OCI-LY1 (cell line): Measurements from ENCODE around the gene PIK3R1.

Source experiments
- H2AFZ ChIP-seq: fragments of 200-600 bp; sonication (generic), shearing (Covaris generic); 2 replicates; pipeline ENCODE4 v1.6.0; 2014; ENCODE audit warnings: antibody characterized with exemption, mild to moderate bottlenecking, low read length
- H3F3A ChIP-seq: fragments of 200-600 bp; sonication (generic), shearing (Covaris generic); 2 replicates; pipeline ENCODE4 v1.6.0; 2014; ENCODE audit warnings: mild to moderate bottlenecking, antibody characterized with exemption, low read length, moderate library complexity; ENCODE audit not compliant: insufficient read depth
- H3K27ac ChIP-seq: fragments of 200-600 bp; sonication (generic); 2 replicates; pipeline ENCODE4 v1.5.1; 2014; ENCODE audit warnings: low read length, mixed run types, mild to moderate bottlenecking, low read depth; ENCODE audit not compliant: poor library complexity, severe bottlenecking
- H3K27me3 ChIP-seq: fragments of 200-600 bp; sonication (generic); 2 replicates; pipeline ENCODE4 v1.6.0; 2014; ENCODE audit warnings: antibody characterized with exemption, mild to moderate bottlenecking, low read length, moderate library complexity; ENCODE audit not compliant: insufficient read depth
- H3K36me3 ChIP-seq: fragments of 200-600 bp; sonication (generic); 2 replicates; pipeline ENCODE4 v1.6.1; 2014; ENCODE audit warnings: mild to moderate bottlenecking, antibody characterized with exemption, low read length, moderate library complexity, mixed read lengths; ENCODE audit not compliant: insufficient read depth
- H3K4me1 ChIP-seq: fragments of 200-600 bp; sonication (generic); 2 replicates; pipeline ENCODE4 v1.5.1; 2014; ENCODE audit warnings: mild to moderate bottlenecking, low read length, moderate library complexity; ENCODE audit not compliant: insufficient read depth, severe bottlenecking
- H3K4me2 ChIP-seq: fragments of 200-600 bp; sonication (generic), shearing (Covaris generic); 2 replicates; pipeline ENCODE4 v1.6.1; 2014; ENCODE audit warnings: low read length
- H3K4me3 ChIP-seq: fragments of 200-600 bp; sonication (generic); 2 replicates; pipeline ENCODE4 v1.5.1; 2014; ENCODE audit warnings: low read length, low read depth, mild to moderate bottlenecking, mixed read lengths; ENCODE audit not compliant: poor library complexity, severe bottlenecking
- H3K79me2 ChIP-seq: fragments of 200-600 bp; shearing (Covaris generic); 2 replicates; pipeline ENCODE4 v1.6.1; 2016; ENCODE audit warnings: mixed run types, low read length, mixed read lengths; ENCODE audit not compliant: insufficient read depth
- H3K9ac ChIP-seq: fragments of 200-600 bp; sonication (generic), shearing (Covaris generic); 2 replicates; pipeline ENCODE4 v1.6.1; 2014; ENCODE audit warnings: mild to moderate bottlenecking, low read length, mixed read lengths
- H3K9me2 ChIP-seq: fragments of 200-600 bp; sonication (generic), shearing (Covaris generic); 2 replicates; pipeline ENCODE4 v1.6.1; 2014; ENCODE audit warnings: low read depth, mild to moderate bottlenecking, low read length, mixed read lengths
- H3K9me3 ChIP-seq: fragments of 200-600 bp; shearing (Covaris generic); 2 replicates; pipeline ENCODE4 v1.6.1; 2014; ENCODE audit warnings: low read length, mixed read lengths
- H4K20me1 ChIP-seq: fragments of 200-600 bp; sonication (generic), shearing (Covaris generic); 2 replicates; pipeline ENCODE4 v1.6.0; 2016; ENCODE audit warnings: mild to moderate bottlenecking, low read length; ENCODE audit not compliant: insufficient read depth
- EZH2 ChIP-seq: fragments of 200-600 bp; sonication (generic), shearing (Covaris generic); IDR thresholded peaks from 2 replicates; pipeline ENCODE4 v1.8.0; 2017; ENCODE audit warnings: borderline replicate concordance, mixed run types, mild to moderate bottlenecking, antibody characterized with exemption, low read length, moderate library complexity, mixed read lengths
- TF ChIP-seq, protein P1 (sequence below): fragments of 200-600 bp; sonication (generic), shearing (Covaris generic); IDR thresholded peaks from 2 replicates; pipeline ENCODE4 v1.5.1; 2017; ENCODE audit warnings: mild to moderate bottlenecking, antibody characterized with exemption, low read length, moderate library complexity, mixed read lengths

PIK3R1 gene

DNA sequence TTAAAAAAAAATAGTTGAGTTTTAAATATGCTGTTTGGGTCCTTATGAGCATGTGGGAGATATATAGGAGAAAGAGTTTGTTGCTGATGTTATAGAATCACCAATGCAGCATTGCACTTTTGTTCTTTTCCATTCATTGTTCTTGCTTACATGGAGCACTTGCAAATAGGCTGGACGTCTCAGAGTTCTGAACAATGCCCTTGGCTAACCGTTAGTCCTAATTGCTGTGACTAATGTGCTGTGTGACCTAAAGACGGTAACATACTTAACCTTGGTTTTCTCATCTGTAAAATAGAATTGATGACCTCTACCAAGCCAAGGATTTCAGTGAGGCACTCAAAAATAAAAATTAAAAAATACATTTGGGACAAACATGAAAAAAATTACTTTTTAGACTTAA is 29.8 kb downstream of the PIK3R1 start:
- H3K36me3 ChIP-seq, result no peaks in the 10 kb centered on the region
- no peaks in the 10 kb centered on the region for H3K27me3 ChIP-seq
- H3K4me3 ChIP-seq, result no peak overlapping the region
- H4K20me1 ChIP-seq, result no peaks in the 10 kb centered on the region
- H2AFZ ChIP-seq, result no peak overlapping the region
- TF ChIP-seq, protein P1, sequence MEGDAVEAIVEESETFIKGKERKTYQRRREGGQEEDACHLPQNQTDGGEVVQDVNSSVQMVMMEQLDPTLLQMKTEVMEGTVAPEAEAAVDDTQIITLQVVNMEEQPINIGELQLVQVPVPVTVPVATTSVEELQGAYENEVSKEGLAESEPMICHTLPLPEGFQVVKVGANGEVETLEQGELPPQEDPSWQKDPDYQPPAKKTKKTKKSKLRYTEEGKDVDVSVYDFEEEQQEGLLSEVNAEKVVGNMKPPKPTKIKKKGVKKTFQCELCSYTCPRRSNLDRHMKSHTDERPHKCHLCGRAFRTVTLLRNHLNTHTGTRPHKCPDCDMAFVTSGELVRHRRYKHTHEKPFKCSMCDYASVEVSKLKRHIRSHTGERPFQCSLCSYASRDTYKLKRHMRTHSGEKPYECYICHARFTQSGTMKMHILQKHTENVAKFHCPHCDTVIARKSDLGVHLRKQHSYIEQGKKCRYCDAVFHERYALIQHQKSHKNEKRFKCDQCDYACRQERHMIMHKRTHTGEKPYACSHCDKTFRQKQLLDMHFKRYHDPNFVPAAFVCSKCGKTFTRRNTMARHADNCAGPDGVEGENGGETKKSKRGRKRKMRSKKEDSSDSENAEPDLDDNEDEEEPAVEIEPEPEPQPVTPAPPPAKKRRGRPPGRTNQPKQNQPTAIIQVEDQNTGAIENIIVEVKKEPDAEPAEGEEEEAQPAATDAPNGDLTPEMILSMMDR, result no peak
- TF ChIP-seq EZH2, result no peak
- H3K27ac ChIP-seq, result peak overlapping the region; percentile 32
- H3K9me3 ChIP-seq, result no peaks in the 10 kb centered on the region
- peaks cover 48% of the 10 kb centered on the region for H3K79me2 ChIP-seq
- no peak overlapping the region for H3K9ac ChIP-seq
- no peaks in the 10 kb centered on the region for H3K9me2 ChIP-seq
- no peak overlapping the region; the same call in 1 of the 2 replicates for H3K4me2 ChIP-seq
- no peaks in the 10 kb centered on the region; the same call in 1 of the 2 replicates for H3F3A ChIP-seq
- peaks cover 75% of the 10 kb centered on the region for H3K4me1 ChIP-seq

DNA sequence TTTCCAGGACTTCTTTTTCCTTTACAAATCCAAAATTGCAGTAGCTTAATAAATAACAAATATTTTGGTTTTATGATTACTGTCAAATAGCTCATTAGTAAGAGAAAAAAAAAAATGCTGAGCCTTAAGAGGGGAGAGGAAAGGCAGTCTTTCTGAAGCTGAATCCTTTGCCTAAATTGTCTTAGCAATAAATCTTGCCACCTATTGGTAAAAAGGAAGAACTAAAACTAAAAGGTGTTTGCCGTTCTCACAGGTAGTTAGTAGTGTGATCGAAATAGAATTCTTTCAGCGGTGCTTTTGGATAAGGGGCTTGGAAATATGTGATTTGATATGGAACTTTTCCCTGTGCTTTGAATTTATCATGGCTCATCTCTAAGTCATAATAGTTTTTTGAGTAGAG is 31.2 kb downstream of the PIK3R1 start:
- no peaks in the 10 kb centered on the region for H3K9me2 ChIP-seq
- no peak overlapping the region for H3K9ac ChIP-seq
- no peak overlapping the region for H3K27ac ChIP-seq
- H3K36me3 ChIP-seq, result no peaks in the 10 kb centered on the region
- H3K79me2 ChIP-seq, result peaks cover 52% of the 10 kb centered on the region
- no peak overlapping the region for H3K4me2 ChIP-seq
- H3K9me3 ChIP-seq, result no peaks in the 10 kb centered on the region
- H4K20me1 ChIP-seq, result no peaks in the 10 kb centered on the region
- no peak for TF ChIP-seq EZH2
- TF ChIP-seq, protein P1, result peak; percentile 40
- H3F3A ChIP-seq, result no peaks in the 10 kb centered on the region
- H3K27me3 ChIP-seq, result no peaks in the 10 kb centered on the region
- peaks cover 75% of the 10 kb centered on the region for H3K4me1 ChIP-seq
- H3K4me3 ChIP-seq, result no peak overlapping the region
- H2AFZ ChIP-seq, result no peak overlapping the region

DNA sequence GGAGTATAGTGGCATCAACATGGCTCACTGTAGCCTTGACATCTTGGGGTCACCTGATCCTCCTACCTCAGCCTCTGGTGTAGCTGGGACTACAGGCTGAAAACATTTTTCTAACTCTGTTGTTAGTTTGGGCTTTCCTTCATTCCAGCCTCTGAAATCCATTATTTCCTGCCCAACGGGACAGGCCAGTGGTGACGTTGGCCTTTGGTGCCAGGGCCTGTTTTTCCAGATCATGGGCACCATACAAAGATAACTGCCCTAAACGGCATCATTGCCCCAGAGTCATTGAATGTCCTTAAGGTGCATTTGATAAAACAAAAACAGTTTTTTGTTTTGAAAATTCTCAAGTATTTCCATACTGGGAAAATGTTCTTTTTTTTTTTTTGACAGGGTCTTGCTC is 32.1 kb downstream of the PIK3R1 start:
- Histone ChIP-seq H3F3A (no peaks in the 10 kb centered on the region; the same call in 1 of the 2 replicates), H2AFZ (no peak overlapping the region), H3K27me3 (no peaks in the 10 kb centered on the region), H3K27ac (no peak overlapping the region), H3K9me3 (no peaks in the 10 kb centered on the region), H3K9me2 (no peaks in the 10 kb centered on the region), H3K4me1 (peaks cover 75% of the 10 kb centered on the region), H3K79me2 (peaks cover 54% of the 10 kb centered on the region), H3K4me2 (no peak overlapping the region), H3K9ac (no peak overlapping the region), H3K36me3 (no peaks in the 10 kb centered on the region), H4K20me1 (no peaks in the 10 kb centered on the region), H3K4me3 (no peak overlapping the region)
- TF ChIP-seq, protein P1, result no peak
- no peak for TF ChIP-seq EZH2
